Endodermal cell (in vitro differentiated cells): ENCODE measurements around the gene GJD4. TPM values are rescaled to one million over a fixed set of nuclear protein-coding genes. Genes with fewer than 3 reads are reported as not detected.

Experiments
- DNase-seq: peaks from one replicate; pipeline ENCODE4 v3.0.0-alpha.2; 2017
- H3K27ac ChIP-seq: 2 replicates; pipeline ENCODE4 v1.5.1; 2013; ENCODE audit warnings: mild to moderate bottlenecking, low read depth, low read length, moderate library complexity
- H3K27me3 ChIP-seq: 2 replicates; pipeline ENCODE4 v1.6.1; 2013; ENCODE audit warnings: mild to moderate bottlenecking, low read length, moderate library complexity; ENCODE audit not compliant: insufficient read depth, control insufficient read depth, poor library complexity, severe bottlenecking
- H3K36me3 ChIP-seq: 2 replicates; pipeline ENCODE4 v1.7.0; 2013; ENCODE audit warnings: mild to moderate bottlenecking, low read length, moderate library complexity; ENCODE audit not compliant: control insufficient read depth, insufficient read depth
- H3K4me1 ChIP-seq: one replicate; pipeline ENCODE4 v1.7.0; 2013; ENCODE audit warnings: low read length; ENCODE audit not compliant: control insufficient read depth, insufficient read depth
- H3K4me3 ChIP-seq: 2 replicates; pipeline ENCODE4 v1.5.1; 2013; ENCODE audit warnings: mild to moderate bottlenecking, low read length, moderate library complexity
- H3K9ac ChIP-seq: 2 replicates; pipeline ENCODE4 v1.6.1; 2013; ENCODE audit warnings: mild to moderate bottlenecking, low read length, moderate library complexity; ENCODE audit not compliant: poor library complexity, severe bottlenecking; ENCODE audit errors: extremely low read depth
- H3K9me3 ChIP-seq: 2 replicates; pipeline ENCODE4 v1.6.1; 2013; ENCODE audit warnings: mild to moderate bottlenecking, low read length, moderate library complexity; ENCODE audit not compliant: control insufficient read depth
- H3K27ac Mint-ChIP-seq: 2 replicates; pipeline ENCODE4 v1.8.0; 2020; ENCODE audit warnings: mixed read lengths
- H3K27me3 Mint-ChIP-seq: 2 replicates; pipeline ENCODE4 v1.8.0; 2021; ENCODE audit warnings: mild to moderate bottlenecking, mixed read lengths; ENCODE audit not compliant: insufficient read depth
- H3K36me3 Mint-ChIP-seq: 2 replicates; pipeline ENCODE4 v1.8.0; 2020; ENCODE audit warnings: low read depth, mixed read lengths
- H3K4me1 Mint-ChIP-seq: 2 replicates; pipeline ENCODE4 v1.8.0; 2020; ENCODE audit warnings: mixed read lengths
- H3K4me3 Mint-ChIP-seq: 2 replicates; pipeline ENCODE4 v1.8.0; 2020; ENCODE audit warnings: mild to moderate bottlenecking, moderate library complexity, mixed read lengths
- H3K9me3 Mint-ChIP-seq: 2 replicates; pipeline ENCODE4 v1.8.0; 2020; ENCODE audit warnings: mild to moderate bottlenecking, mixed read lengths
- whole genome bisulfite sequencing, 2 experiments: methylation state at CpG; one replicate each; pipeline versions ENCODE4 v1.1.5 to v1.1.7; 2013; ENCODE audit warnings: missing lambda C conversion rate in 2 of 2, mixed read lengths in 1 of 2; ENCODE audit not compliant: insufficient coverage in 1 of 2, insufficient read length in 1 of 2; 5-methylcytosine and 5-hydroxymethylcytosine counted together
- total RNA-seq, 2 donors: library from RNA; stranded (reverse); fragmentation: NEBNext Ultra II Directional in 1 of 2; extraction: Animal tissue kit (Norgen Biotek cat#: 25700) in 1 of 2; gene quantifications; 2 replicates in 1 of 2; 3 replicates in 1 of 2; pipeline ENCODE4 v1.2.1, GENCODE V29; 2021
- TF ChIP-seq, protein P1 (sequence below): fragments of 200-600 bp; sonication (generic); conservative IDR thresholded peaks from 2 replicates; pipeline ENCODE4 v1.5.0; 2021; ENCODE audit warnings: antibody characterized with exemption, mild to moderate bottlenecking

The GJD4 gene
- total RNA-seq, 2 donors from 2014 or later = 0.22 to 0.29 TPM

DNA sequence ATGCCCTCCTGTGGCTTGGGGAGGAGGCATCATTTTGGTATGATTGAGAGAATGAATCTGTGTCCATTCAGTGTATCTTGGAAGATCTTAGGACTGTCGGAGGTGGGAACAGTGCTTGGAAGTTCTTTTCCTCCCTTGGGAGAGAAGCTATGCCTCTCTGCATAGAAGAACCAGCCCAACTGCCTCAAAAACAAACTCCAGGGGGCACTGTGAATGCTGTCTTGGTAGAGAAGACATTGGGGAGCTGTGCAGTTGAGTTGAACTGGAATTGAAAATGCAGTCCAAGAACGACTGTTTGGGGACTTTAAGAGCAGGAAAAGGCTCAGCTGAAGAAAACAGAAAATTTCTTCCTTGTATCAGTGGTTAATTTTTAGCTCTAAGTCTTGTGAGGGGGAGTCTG is 4.9 kb upstream of the GJD4 start:
- H3K27me3 Mint-ChIP-seq = peaks cover 2% of the 10 kb centered on the region
- H3K36me3 ChIP-seq = no peaks in the 10 kb centered on the region
- H3K27ac ChIP-seq = no peak overlapping the region
- 60 to 85% methylated on average over 1 to 2 of the region's 2 CpGs for WGBS, 2 experiments
- DNase-seq = peak; percentile 59
- no peaks in the 10 kb centered on the region for H3K36me3 Mint-ChIP-seq
- peaks cover 3% of the 10 kb centered on the region for H3K9me3 Mint-ChIP-seq
- peaks cover 9% of the 10 kb centered on the region for H3K4me1 Mint-ChIP-seq
- H3K27me3 ChIP-seq = no peaks in the 10 kb centered on the region
- TF ChIP-seq, protein P1, sequence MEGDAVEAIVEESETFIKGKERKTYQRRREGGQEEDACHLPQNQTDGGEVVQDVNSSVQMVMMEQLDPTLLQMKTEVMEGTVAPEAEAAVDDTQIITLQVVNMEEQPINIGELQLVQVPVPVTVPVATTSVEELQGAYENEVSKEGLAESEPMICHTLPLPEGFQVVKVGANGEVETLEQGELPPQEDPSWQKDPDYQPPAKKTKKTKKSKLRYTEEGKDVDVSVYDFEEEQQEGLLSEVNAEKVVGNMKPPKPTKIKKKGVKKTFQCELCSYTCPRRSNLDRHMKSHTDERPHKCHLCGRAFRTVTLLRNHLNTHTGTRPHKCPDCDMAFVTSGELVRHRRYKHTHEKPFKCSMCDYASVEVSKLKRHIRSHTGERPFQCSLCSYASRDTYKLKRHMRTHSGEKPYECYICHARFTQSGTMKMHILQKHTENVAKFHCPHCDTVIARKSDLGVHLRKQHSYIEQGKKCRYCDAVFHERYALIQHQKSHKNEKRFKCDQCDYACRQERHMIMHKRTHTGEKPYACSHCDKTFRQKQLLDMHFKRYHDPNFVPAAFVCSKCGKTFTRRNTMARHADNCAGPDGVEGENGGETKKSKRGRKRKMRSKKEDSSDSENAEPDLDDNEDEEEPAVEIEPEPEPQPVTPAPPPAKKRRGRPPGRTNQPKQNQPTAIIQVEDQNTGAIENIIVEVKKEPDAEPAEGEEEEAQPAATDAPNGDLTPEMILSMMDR = peak; percentile 72
- no peak overlapping the region for H3K4me3 Mint-ChIP-seq
- H3K9ac ChIP-seq = no peak overlapping the region
- no peak overlapping the region for H3K4me3 ChIP-seq
- H3K27ac Mint-ChIP-seq = no peak overlapping the region
- peaks cover 5% of the 10 kb centered on the region for H3K4me1 ChIP-seq
- peaks cover 11% of the 10 kb centered on the region for H3K9me3 ChIP-seq

DNA sequence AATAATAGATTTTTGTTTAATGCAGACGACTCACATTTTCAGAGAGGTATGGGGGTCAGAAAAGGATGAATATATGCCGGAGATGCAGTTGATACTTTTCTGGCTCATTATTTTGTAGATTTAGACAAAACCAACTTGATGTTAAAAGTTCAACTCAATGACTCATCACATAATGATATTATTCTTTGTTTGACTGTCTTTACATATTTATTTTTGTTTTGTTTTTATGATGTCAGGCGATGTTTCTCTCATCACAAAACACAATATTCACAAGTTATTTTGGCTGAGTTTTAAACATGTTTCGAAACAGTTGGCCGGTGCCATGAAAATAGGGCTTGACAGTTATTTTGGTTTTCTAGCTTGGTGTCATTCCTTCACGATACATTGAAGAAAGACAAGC is 1.3 kb downstream of the GJD4 start:
- TF ChIP-seq, protein P1 = no peak
- H3K36me3 ChIP-seq = no peaks in the 10 kb centered on the region
- peaks cover 8% of the 10 kb centered on the region for H3K4me1 ChIP-seq
- 96 to 100% methylated on average over 4 to 6 of the region's 6 CpGs for WGBS, 2 experiments
- no peak overlapping the region for H3K9ac ChIP-seq
- no peak for DNase-seq
- peaks cover 16% of the 10 kb centered on the region for H3K4me1 Mint-ChIP-seq
- H3K36me3 Mint-ChIP-seq = peaks cover 5% of the 10 kb centered on the region
- H3K9me3 ChIP-seq = peaks cover 21% of the 10 kb centered on the region
- H3K27ac Mint-ChIP-seq = no peak overlapping the region
- H3K9me3 Mint-ChIP-seq = peaks cover 24% of the 10 kb centered on the region
- H3K27me3 ChIP-seq = peaks cover 20% of the 10 kb centered on the region
- no peak overlapping the region for H3K4me3 Mint-ChIP-seq
- H3K27me3 Mint-ChIP-seq = peaks cover 7% of the 10 kb centered on the region
- no peak overlapping the region for H3K4me3 ChIP-seq
- no peak overlapping the region for H3K27ac ChIP-seq

DNA sequence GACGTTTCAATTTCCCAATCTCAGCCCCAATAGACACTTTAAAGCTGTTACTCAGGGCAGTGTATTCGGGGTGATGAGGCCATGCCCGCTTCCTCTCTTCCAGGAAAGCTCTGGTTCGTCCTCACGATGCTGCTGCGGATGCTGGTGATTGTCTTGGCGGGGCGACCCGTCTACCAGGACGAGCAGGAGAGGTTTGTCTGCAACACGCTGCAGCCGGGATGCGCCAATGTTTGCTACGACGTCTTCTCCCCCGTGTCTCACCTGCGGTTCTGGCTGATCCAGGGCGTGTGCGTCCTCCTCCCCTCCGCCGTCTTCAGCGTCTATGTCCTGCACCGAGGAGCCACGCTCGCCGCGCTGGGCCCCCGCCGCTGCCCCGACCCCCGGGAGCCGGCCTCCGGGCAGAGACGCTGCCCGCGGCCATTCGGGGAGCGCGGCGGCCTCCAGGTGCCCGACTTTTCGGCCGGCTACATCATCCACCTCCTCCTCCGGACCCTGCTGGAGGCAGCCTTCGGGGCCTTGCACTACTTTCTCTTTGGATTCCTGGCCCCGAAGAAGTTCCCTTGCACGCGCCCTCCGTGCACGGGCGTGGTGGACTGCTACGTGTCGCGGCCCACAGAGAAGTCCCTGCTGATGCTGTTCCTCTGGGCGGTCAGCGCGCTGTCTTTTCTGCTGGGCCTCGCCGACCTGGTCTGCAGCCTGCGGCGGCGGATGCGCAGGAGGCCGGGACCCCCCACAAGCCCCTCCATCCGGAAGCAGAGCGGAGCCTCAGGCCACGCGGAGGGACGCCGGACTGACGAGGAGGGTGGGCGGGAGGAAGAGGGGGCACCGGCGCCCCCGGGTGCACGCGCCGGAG is 2.6 kb downstream of the GJD4 start:
- no peaks in the 10 kb centered on the region for H3K36me3 ChIP-seq
- TF ChIP-seq, protein P1 = no peak
- Mint-ChIP-seq H3K4me1 (peaks cover 25% of the 10 kb centered on the region), H3K9me3 (peaks cover 24% of the 10 kb centered on the region), H3K27ac (no peak overlapping the region), H3K36me3 (peaks cover 5% of the 10 kb centered on the region), H3K4me3 (no peak overlapping the region), H3K27me3 (peaks cover 7% of the 10 kb centered on the region)
- no peak overlapping the region for H3K4me3 ChIP-seq
- peaks cover 12% of the 10 kb centered on the region for H3K4me1 ChIP-seq
- 47 to 81% methylated on average over 32 to 78 of the region's 78 CpGs for WGBS, 2 experiments
- H3K27ac ChIP-seq = no peak overlapping the region
- H3K9me3 ChIP-seq = peaks cover 20% of the 10 kb centered on the region
- no peak for DNase-seq
- no peak overlapping the region for H3K9ac ChIP-seq
- H3K27me3 ChIP-seq = peaks cover 20% of the 10 kb centered on the region
